CD4-positive, alpha-beta T cell treated with Interleukin-4 for 4 hours (primary cell): ENCODE data around the gene SPEN.
"Not testable (repeated sequence)": the region's sequence is repeated elsewhere in the genome, so short reads cannot be mapped to it uniquely, and the experiment has no call there.

ENCODE experiments used
- DNase-seq: peaks from one replicate; pipeline ENCODE4 v3.0.0-alpha.2; 2020

SPEN gene

GRCh38 chr1:15899266-15899665, 51.8 kb downstream of the SPEN start:
- DNase-seq = no peak

- no peak for DNase-seq
These were observed 53.3 kb downstream of the SPEN start for GRCh38 chr1:15900662-15901279.

GRCh38 chr1:15902882-15903281, 55.4 kb downstream of the SPEN start:
- DNase-seq = no peak

DNA sequence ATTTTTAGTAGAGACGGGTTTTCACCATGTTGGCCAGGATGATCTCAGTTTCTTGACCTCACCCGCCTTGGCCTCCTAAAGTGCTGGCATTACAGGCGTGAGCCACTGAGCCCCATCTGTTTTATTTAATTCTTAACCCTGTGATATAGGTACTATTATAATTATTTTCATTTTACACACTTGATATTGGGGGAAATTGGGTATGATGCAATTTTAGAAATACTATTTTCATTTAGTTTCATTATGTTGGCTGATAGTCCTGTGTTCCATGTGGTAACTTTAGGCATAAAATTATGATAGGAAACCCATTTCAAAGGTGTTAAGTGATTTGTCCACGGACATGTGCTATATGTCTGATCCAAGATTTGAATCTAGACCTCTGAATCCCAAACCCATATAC, 61.1 kb downstream of the SPEN start:
- no peak for DNase-seq

DNA sequence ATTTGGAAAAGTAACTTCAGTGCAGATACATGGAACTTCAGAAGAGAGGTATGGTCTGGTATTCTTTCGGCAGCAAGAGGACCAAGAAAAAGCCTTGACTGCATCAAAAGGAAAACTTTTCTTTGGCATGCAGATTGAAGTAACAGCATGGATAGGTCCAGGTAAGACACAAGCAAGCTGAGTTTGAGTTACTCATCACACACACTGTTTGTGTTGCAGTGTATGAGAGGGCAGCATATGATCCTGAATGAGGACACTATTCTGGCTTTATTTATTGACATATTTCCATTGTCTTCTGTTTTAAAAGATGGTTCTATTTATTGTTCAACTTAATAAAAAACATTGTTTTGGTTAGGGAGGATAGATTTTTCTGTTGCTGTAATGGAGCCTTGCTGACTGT, 63.6 kb downstream of the SPEN start:
- DNase-seq = no peak

- DNase-seq = no peak
These were observed 64.4 kb downstream of the SPEN start for GRCh38 chr1:15911927-15912326.

GRCh38 chr1:15913607-15914006, 66.1 kb downstream of the SPEN start:
- DNase-seq = not testable (repeated sequence)

DNA sequence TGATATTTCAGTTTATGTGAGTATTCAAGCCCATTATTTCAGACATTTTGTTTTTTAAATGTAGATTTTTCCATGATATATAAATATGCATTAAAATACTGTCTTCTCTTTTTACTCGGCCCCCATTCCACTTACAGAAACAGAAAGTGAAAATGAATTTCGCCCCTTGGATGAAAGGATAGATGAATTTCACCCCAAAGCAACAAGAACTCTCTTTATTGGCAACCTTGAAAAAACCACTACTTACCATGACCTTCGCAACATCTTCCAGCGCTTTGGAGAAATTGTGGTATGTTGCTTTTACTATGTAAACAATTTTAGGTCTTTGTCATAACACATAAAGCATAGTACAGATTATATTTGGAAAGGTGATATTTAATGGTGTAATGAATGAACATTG, 68.5 kb downstream of the SPEN start:
- DNase-seq = peak; percentile 34

DNA sequence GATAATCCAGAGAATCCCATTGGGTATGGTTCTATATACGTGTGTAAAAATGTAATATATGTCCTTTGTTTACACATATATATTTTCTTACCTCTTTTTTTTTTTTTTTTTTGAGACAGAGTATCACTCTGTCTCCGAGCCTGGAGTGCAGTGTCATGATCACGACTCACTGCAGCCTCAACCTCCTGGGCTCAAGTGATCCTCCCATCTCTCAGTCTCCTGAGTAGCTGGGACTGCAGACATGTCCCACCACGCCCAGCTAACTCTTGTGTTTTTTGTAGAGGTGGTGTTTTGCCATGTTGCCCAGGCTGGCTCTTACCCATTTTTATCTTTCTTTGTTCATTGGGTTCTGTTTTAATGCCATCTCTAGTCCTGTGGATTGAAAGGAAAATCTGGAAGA, 68.9 kb downstream of the SPEN start:
- DNase-seq = peak; percentile 19

DNA sequence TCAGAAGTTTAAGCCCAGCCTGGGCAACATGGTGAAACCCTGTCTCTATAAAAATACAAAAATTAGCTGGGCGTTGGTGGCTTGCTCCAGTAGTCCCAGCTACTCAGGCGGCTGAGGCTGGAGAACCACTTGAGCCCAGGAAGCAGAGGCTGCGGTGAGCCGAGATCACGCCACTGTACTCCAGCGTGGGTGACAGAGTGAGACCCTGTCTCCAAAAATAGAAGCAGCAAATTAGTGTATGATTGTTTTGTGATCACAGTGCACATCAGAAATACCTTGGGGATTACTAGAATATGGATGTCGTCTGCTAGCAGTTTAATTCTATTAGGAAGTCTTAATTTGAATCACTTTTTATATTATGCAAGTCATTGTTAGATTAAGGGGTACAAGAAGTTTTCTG, 69.4 kb downstream of the SPEN start:
- peak; percentile 2 for DNase-seq

DNA sequence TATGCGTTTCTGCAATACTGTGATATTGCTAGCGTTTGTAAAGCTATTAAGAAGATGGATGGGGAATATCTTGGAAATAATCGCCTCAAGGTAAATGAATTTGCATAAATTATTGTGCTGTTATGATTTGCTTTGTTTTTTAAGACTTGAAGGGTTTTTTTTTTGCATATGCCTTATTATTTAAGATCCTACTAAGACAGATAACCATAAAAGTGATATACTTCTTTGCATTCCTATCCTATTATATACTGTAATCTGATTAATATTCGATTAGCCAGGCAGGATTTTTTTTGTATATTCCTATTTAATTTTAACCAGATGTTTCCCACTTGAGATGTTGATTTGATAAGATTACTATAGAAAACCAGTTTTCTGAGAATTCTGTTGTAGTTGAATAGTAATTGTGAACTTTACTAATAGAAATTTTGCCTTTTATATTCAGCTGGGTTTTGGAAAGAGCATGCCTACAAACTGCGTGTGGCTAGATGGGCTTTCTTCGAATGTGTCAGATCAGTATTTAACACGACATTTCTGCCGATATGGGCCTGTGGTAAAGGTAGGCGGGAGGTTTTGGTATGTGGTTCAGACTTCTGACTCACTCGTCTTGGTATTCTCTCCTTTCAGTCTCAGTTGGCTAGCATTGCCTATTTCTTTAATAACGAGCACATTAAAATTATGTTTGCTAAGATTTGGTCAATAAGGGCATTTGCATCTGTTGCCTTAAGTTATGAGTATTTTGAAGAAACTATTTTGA, 71.6 kb downstream of the SPEN start:
- peak; percentile 80 for DNase-seq

- DNase-seq = no peak
These were observed 75.7 kb downstream of the SPEN start for GRCh38 chr1:15923241-15923640.

GRCh38 chr1:15926448-15926847, 78.9 kb downstream of the SPEN start:
- DNase-seq = not testable (repeated sequence)

DNA sequence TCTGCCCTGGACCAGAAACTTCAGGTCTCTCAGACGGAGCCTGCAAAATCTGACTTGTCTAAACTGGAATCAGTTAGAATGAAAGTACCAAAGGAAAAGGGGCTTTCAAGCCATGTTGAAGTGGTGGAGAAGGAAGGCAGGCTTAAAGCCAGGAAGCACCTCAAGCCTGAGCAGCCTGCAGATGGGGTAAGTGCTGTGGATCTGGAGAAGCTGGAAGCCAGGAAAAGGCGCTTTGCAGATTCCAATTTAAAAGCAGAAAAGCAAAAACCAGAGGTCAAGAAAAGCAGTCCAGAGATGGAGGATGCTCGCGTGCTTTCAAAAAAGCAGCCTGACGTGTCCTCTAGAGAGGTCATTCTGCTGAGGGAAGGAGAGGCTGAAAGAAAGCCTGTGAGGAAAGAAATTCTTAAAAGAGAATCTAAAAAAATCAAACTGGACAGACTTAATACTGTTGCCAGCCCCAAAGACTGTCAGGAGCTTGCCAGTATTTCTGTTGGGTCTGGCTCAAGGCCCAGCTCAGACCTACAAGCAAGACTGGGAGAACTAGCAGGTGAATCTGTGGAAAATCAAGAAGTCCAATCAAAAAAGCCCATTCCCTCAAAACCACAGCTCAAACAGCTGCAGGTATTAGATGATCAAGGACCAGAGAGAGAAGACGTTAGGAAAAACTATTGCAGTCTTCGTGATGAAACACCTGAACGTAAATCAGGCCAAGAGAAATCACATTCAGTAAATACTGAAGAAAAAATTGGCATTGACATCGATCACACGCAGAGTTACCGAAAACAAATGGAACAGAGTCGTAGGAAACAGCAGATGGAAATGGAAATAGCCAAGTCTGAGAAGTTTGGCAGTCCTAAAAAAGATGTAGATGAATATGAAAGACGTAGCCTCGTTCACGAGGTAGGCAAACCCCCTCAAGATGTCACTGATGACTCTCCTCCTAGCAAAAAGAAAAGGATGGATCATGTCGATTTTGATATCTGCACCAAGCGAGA, 81.8 kb downstream of the SPEN start:
- DNase-seq = no peak

- DNase-seq = no peak
These were observed 83.9 kb downstream of the SPEN start for GRCh38 chr1:15931401-15931800.

GRCh38 chr1:15931884-15932283, 84.4 kb downstream of the SPEN start:
- no peak for DNase-seq

GRCh38 chr1:15932612-15933011, 85.1 kb downstream of the SPEN start:
- DNase-seq = no peak

GRCh38 chr1:15933684-15934083, 86.2 kb downstream of the SPEN start:
- DNase-seq = no peak

DNA sequence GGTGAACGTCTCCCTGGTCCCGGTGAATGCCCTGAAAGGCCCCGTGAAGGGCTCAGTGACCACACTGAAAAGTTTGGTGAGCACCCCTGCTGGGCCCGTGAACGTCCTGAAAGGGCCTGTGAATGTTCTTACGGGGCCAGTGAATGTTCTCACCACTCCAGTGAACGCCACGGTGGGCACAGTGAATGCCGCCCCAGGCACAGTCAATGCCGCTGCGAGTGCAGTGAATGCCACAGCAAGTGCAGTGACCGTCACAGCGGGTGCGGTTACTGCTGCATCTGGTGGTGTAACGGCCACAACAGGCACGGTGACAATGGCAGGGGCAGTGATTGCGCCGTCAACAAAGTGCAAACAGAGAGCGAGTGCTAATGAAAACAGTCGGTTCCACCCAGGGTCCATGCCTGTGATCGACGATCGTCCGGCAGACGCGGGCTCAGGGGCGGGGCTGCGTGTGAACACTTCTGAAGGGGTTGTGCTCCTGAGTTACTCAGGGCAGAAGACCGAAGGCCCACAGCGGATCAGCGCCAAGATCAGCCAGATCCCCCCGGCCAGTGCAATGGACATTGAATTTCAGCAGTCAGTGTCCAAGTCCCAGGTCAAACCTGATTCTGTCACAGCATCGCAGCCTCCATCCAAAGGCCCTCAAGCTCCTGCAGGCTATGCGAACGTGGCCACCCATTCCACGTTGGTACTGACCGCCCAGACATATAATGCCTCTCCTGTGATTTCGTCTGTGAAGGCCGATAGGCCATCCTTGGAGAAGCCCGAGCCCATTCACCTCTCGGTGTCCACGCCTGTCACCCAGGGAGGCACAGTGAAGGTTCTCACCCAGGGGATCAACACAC, 86.9 kb downstream of the SPEN start:
- no peak for DNase-seq

- no peak for DNase-seq
These were observed 87.8 kb downstream of the SPEN start for GRCh38 chr1:15935056-15935950.

DNA sequence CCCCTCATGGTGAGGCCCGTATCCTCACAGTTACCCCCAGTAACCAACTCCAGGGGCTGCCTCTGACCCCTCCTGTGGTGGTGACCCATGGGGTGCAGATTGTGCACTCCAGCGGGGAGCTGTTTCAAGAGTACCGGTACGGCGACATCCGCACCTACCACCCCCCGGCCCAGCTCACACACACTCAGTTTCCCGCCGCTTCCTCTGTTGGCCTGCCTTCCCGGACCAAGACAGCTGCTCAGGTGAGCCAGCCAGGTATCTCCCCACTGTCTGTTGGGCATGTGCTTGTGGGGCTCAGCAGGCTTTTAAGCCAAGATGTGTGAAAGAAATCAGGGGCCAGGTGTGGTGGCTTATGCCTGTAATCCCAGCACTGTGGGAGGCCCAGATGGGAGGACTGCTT, 88.5 kb downstream of the SPEN start:
- DNase-seq = no peak

DNA sequence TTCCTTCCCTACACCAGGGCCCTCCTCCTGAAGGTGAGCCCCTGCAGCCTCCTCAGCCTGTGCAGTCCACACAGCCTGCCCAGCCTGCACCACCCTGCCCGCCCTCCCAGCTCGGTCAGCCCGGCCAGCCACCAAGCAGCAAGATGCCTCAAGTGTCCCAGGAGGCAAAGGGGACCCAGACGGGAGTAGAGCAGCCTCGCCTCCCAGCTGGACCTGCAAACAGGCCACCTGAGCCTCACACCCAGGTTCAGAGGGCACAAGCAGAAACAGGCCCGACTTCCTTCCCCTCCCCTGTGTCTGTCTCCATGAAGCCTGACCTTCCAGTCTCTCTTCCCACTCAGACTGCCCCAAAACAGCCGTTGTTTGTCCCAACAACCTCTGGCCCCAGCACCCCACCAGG, 89.6 kb downstream of the SPEN start:
- no peak for DNase-seq
